CD4-positive, alpha-beta T cell treated with Interleukin-12 subunit alpha and Interleukin-12 subunit beta, for 1 hour (primary cell): ENCODE data around the gene CTAG2.
"Not testable (repeated sequence)": the region's sequence is repeated elsewhere in the genome, so short reads cannot be mapped to it uniquely, and the experiment has no call there.

Source experiments
- DNase-seq: peaks from one replicate; pipeline ENCODE4 v3.0.0-alpha.2; 2020

Gene CTAG2

DNA sequence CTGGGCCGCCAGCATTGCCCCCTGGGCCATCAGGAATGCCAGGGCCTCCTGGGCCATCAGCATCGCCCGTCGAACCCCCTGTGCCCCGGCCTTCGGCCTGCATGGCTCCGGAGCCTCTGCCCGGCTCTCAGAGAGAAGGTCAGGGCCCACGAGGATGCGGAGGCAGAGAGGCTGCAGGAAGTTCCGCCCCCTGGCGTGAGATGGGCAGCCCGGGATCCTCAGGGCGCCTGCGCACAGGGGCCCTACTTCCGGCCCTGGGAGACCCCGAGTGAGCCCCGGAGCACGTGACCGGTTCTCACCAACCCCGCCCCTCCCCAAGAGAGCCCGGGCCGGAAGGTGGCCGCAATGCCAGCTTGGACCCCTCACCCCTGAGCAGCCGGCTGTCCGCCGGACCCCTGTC, at the start of gene CTAG2:
TSS of gene CTAG2 (minus strand) at position 167 of the 400 bp plus-strand sequence. CDS start at position 103, 64 bp downstream.
- not testable (repeated sequence) for DNase-seq

DNA sequence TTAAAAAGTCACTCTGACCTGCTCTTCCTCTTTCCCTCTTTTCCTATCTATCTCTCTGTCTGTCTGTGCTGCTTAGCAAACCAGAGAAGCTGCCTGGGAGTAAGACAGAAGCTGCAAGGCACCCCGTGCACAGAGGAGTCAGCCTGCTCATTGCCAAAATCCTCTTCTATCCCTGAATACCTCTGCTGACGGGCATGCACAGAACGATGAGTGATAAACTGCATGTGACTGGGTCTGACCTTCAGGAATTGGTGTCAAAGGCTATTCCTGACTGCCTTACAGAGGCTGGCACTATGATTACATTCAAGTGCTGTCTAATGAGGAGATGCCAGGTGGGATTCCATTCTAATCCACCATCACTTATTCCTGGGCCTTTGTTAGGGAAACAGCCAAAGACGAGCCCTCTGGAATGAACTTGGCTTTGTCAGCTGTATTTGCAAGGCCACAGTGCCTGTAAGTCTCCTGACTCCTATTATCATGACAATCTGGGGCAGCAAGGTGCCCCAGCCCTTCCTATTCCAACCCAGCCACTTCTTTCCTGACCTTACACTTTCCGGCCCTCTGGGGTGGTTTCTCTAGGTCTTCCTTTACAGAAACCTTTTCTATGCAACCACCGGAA, 45.4 kb upstream of the CTAG2 start:
- no peak for DNase-seq

DNA sequence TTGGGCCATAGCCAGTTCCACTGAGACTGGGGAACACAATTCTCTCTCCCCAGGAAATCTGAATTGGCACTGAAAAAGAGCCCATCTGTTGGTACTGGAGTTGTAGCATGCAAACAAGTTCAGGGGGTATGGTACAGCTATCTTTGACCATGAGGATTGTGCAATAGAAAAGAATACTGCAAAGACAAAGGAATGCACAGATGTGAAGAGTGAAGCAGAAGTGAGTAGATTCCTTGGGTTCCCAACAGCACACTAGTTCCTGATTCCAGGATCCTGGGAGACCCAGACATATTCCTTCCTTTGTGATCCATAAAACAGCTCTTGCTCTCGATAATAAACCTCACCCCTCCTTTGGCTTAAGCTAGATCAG, 43.3 kb upstream of the CTAG2 start:
- no peak for DNase-seq

DNA sequence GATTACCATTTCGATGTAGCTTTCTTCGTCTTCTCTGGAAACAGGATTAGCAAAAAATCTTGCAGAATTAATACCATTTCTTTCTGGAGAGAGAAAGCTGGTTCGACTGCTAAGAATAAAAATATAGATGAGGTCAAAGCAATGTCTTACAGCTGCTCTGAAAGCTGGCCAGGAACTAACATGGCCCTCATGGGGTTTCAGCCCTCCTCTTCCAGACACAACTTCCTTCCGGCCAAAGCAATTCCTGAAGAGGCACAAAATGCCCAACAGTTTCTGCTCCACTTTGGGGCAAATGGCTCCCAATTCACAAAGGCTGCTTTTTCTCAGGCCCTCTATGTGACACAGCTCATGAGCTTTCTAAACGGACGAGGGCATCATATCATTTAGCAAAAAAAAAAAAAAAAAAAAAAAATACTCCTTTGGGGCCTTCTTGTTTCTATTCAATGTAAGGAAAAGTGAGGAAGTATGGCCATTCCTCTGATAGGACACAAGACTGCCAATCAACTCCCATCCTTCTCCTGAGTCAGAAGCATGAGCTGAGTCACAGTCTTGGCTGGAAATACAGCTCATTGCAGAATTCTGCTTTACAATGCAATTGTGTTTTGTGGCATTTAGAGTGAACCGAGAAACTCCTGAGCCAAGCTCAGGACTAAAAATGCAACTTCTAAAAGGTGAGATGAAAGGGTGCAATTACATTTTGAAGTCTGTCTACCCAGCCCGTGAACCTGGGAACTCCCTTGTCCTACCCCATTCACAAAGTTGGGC, 42.7 kb upstream of the CTAG2 start:
- DNase-seq, result no peak

DNA sequence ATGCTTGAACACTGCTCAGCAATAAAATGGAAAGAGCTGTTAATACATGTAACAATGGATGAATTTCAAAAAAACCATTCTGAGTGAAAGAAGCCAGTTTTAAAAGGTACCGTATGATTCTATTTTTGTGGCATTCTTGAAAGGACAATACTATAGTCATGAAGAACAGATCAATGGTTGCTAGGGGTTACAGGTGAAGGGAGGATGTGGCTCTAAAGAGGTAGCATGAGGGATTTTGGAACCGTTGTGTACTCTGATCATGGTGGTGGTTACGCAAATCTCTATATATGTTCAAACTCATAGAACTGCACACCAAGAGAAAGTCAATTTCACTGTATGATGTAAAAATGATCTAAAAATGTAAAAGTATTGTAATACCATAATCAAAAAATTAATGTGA, 40.0 kb upstream of the CTAG2 start:
- DNase-seq, result no peak

DNA sequence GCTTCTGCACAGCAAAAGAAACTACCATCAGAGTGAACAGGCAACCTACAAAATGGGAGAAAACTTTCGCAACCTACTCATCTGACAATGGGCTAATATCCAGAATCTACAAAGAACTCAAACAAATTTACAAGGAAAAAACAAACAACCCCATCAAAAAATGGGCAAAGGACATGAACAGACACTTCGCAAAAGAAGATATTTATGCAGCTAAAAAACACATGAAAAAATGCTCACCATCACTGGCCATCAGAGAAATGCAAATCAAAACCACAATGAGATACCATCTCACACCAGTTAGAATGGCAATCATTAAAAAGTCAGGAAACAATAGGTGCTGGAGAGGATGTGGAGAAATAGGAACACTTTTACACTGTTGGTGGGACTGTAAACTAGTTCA, 37.1 kb upstream of the CTAG2 start:
- DNase-seq, result not testable (repeated sequence)

DNA sequence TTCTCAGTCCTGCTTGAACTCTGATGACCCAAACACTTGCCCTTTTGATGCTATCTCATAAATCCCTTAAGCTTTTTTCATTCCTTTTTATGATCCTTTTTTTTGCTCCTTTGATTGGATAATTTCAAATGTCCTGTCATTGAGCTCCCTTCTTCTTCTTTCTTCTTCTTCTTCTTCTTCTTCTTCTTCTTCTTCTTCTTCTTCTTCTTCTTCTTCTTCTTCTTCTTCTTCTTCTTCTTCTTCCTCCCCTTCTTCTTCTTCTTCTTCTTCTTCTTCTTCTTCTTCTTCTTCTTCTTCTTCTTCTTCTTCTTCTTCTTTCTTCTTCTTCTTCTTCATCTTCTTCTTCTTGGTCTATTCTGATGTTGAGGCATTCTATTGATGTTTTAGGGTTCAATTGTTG, 18.7 kb upstream of the CTAG2 start:
- not testable (repeated sequence) for DNase-seq

DNA sequence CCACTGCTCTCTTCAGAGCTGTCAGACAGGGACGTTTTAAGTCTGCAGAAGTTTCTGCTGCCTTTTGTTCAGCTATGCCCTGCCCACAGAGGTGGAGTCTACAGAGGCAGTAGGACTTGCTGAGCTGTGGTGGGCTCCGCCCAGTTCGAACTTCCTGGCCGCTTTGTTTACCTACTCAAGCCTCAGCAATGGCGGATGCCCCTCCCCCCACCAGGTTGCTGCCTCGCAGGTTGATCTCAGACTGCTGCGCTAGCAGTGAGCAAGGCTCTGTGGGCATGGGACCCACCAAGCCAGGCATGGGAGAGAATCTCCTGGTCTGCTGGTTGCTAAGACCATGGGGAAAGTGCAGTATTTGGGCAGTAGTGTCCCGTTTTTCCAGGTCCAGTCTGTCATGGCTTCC, 17.5 kb upstream of the CTAG2 start:
- peak; percentile 1 for DNase-seq

DNA sequence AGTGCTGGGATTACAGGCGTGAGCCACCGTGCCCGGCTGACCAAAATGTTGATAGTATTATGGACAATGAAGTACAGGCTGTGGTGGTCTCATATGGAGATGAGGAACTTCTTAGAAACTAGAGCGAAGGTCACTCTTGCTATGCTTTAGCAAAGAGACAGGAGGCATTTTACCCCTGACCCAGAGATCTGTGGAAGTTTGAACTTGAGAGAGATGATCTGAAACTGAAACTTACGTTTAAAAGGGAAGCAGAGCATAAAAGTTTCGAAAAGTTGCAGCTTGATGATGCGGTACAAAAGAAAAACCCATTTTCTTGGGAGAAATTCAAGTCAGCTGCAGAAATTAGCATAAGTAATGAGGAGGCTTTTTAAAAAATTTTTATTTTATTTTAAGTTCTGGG, 8.5 kb upstream of the CTAG2 start:
- no peak for DNase-seq

DNA sequence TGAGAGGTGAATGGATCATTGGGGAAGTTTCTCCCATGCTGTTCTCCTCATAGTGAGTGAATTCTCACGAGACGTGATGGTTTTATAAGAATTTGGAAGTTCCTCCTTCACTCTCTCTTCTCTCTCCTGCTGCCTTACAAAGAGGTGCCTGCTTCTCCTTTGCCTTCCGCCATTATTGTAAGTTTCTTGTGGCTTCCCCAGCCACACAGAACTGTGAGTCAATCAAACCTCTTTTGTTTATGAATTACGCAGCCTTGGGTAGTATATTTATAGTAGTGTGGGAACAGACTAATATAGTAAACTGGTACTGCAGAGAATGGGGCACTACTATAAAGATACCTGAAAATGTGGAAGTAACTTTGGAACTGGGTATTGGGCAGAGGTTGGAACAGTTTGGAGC, 7.8 kb upstream of the CTAG2 start:
- no peak for DNase-seq

DNA sequence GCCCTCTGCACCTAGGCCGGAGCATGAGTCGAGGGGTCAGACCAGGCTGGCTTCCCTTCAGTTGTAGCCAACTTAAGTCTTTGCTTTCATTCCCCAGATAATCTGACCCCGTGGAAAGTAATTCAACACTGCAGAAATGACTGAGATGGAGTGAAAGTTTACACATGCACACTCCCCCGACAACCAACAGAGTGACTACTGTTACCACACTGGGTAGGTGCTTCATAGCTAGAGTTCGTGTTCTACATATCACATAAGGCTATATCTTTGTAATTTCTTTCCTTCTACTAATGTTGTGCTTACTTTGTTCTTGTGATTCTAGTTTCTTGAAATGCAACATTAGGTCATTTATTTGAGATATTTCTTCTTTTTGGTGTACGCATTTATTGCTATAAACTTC, 7.2 kb upstream of the CTAG2 start:
- DNase-seq, result no peak

DNA sequence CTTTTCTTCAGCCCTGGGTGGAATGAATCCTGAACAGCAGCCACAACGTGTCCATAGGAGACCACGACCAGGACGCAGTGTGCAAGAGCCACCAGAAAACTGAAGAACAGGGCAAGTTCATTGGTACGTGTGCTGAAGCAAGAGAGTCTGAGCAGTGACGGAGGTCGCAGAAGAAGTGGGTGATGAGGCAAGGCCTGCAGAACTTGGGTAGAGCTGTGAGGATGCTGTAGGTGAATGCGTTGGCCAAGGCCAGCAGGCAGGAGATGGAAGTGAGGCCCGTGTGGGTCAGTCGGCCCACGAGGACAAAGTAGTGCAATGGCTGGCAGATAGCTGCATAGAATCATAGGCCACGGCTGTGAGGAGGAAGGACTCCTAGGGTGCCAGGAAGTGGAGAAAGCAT, 5.6 kb upstream of the CTAG2 start:
- no peak for DNase-seq

DNA sequence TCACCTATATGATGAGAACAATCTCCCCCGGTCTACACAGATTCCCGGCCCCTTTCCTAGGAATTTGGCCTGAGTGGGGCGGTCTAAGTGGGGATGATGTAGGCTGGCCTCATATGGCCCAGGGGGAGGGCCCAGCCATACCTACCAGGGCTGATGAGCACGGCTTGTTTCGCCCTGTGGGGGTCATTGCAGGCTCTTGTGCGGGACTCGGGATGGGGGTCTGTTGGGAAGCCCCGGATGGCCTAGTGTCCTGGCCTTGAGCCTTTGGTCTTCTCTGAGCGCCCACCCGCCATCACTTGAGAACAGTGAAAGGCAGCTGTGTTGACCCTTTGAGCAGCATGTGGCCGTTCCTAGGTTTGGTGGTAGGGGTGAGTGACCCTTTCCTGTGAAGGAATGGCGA, 4.8 kb upstream of the CTAG2 start:
- DNase-seq, result no peak

DNA sequence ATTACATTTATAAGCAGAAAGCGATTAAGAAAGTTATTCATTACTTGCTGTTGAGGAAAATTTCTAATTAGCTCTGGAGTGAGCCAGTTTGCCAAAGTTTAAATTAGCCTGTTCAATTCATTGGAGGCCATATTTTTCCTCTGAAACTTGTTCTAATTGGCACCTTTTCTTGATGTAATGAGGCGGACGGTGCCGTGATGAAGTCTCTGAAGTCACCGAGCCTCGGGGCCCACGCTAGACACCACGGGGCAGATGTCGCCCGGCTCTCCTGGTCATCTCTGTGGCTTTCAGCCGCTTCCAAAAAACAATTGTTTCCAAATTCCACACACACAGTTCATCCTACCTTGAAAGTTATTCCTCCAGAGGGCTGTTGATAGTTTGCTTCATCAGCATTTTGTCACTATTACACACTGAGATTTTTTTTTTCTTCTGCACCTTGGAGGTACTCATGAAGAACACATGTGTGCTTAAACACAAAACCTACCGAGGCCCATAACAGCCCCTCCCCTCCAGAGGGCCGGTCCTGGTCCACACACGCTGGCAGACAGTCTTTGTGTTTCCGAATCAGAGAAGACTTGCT, 3.9 kb upstream of the CTAG2 start:
- DNase-seq, result no peak

DNA sequence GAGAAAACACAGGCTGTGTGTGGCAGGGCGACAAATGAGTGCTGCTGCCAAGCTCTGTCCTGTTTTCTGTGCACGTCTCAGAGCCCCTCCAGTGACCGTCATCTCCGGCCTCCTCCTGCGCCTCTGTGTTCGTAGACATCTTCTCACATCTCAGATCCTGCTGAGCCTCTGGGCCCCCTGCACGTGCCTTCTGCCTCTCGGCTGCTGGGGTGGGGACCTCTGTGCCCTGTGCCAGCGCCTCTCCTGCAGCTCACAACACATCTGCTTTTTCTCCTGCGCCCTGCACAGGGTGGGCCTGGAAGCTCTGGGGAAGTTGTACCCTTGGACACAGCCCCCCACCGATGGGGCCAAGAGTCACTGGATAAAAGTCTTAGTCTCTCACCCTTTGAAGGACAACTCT, 2.4 kb upstream of the CTAG2 start:
- DNase-seq, result no peak

DNA sequence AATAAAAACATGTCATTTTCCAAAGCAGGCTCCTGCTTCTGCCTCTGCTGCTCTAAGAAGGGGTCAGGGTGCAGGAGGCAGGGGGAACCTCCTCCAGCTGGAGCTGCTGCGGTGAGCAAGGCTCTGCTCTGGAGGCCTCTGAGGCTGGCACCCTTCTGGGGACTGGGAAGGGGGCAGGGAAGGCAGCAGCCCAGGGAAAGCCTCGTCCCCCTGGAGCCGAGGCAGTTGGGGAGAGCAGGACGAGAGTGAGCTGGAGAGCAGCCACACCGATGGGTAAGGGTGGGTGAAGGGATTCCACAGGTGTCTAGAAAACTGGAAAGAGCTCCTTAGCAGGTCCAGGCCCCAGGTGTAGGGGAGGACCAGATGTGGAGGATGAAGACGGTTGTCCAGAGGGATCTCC, 2.0 kb upstream of the CTAG2 start:
- no peak for DNase-seq

DNA sequence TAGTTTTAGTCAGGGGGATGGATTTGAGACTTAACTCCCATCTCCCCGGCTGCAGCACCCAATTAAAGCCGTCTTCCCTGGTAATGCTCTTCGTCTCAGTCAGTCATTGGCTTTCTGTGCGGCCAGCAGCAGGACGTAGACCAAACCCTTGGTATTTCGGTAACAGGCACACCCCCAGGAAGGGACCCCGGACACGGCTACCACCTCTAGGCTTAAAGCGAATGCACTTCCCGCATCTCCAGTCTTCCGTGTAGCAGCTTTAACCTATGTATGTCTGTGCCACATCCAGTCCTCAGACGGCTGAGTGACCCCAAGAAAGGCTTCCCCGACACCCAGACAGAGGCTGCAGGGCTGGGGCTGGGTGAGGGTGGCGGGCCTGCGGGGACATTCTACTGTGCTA, 1.5 kb upstream of the CTAG2 start:
- no peak for DNase-seq

DNA sequence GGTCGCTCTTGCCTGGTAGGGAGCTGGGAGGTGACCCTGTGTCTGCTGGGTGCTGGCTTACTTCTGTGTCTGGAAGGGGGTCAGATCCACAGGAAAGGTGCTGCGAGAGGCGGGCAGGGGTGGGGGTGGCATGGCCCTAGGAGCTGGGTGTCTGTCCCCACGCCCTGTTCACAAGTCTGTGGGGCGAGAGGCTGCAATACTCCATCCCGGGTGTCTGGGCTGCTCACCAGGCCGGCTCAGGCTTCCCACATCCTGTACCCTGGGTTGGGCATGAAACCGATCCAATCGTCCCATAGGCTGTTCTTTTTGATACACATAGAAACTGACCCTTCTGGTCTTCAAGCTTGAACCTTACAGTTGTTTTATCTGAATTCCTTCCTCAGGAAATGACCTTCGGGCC, 993 bp upstream of the CTAG2 start:
- no peak for DNase-seq

DNA sequence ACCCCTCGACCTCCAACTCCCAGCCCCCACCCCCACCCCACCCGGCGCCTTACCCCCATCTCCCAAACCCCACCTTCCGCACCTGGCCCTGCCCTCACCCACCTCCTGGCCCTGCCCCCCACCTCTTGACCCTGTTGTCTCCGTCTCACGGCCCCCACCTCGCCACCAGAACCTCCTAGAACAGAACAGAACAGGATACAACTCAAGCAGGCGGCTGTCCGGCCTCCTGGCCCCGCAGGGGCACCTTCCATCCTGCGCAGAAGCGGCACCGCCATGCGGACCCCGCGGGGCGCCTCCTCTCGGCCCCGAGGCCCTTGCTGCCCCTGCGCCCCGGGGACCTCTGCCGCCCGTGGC, 354 bp downstream of the CTAG2 start:
- no peak for DNase-seq

DNA sequence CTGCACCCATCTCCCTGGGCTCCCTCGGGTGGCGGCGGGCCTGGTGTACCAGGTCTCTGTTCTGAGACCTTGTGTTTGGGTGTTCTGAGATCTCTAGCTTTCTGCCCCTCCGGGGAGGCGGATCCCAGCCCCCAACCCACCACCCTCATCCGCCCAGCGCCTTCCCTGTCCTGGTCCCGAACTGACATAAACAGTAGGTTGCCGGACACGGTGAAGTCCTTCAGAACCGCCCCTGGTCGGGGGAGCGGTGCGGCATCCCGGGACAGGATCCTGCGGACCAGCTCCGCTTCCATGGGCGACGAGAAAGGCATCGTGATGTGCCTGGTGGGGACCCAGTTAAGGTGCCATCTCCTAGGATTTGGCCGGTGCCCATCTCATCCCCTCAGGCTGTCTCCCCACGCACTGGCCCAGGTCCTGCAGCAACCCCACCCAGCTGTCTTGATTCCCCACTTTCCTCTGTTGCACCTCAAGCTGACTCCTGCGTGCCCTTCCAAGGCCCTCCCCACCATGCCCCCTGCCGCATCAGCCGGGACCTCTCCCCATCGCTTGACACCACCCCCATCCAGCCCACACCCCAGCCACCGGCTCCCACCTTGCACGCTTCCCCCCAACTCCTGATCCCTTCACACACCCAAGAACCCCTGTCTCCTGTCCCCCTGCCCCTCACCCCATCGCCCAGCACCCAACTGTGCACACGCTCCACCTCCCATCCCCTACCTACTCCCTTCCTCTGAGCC, 900 bp downstream of the CTAG2 start:
- no peak for DNase-seq

DNA sequence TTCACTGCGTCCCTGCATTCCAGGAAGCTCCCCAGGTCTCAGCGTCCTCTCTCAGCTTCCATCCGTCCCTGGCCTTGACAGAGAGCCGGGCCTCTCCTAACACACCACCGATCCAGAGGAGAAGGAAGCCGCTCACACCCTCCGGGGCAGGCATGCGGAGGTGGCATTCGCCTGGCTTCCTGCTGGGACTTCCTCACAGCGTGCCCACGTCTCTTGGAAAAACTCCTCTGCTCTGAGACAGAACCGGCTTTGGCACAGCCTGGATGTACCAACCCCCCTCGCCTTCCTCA, 3.2 kb downstream of the CTAG2 start:
- DNase-seq, result no peak

DNA sequence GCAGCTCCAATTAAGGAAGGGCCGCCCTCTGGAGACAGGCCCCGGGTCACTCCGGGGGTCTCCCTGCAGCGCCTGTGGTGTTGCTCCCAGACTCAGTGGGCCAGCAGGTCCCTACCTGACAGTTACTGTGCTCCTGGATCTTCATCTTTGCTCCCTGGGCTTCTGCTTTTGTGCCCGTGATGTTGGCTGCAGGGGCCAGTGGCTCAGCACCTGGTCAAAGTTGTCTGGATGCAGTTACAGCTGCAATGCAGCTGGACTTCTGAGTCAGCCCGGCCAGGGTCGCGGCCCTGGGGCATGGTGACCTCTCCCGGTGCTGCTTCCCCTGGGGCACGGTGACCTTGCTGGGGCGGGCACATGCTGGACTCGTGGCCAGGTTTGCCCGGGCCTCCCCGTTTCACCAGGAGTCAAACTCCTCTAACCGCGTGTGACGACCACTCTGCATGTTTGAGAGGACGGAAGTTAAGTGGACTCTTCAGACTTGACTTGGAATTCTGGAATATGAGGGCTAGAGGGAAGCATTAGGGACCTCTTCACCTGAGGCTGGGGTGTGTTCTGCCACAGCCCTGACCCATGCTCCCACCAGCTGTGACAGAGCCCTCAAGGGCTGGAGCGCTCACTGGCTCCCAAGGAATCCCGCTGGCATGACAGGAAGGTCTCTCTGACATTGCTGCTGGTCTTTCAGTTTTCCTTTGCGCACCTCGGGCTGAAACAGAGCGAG, 3.7 kb downstream of the CTAG2 start:
- no peak for DNase-seq

DNA sequence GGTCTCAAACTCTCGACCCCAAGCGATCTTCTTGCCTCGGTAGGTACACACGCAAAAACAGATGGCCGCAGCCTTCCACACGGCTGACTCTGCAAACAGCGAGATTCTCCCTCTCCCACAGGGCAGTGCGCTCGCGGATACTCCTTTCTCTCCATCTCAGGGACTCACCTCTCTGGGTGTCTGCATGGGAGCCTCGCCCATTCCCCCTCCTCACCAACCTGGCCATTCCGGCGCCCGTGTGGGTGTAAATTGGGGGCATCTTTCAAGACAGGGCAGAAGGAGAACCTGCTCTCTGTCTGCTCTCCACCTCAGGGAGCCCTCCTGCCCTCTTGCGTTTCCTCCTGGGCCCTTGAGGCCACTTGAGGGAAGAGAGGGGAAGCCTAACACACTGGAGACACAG, 4.4 kb downstream of the CTAG2 start:
- no peak for DNase-seq
